HG03039 (cell line): ENCODE results near the gene MTHFS.
"Not testable (repeated sequence)": the region's sequence is repeated elsewhere in the genome, so short reads cannot be mapped to it uniquely, and the experiment has no call there.

Source experiments
- ATAC-seq: cut with Tn5 transposase; IDR thresholded peaks from one replicate; pipeline ENCODE4 v1.9.1; 2021; ENCODE audit warnings: mild to moderate bottlenecking, moderate library complexity; ENCODE audit not compliant: unreplicated experiment

Gene MTHFS

DNA sequence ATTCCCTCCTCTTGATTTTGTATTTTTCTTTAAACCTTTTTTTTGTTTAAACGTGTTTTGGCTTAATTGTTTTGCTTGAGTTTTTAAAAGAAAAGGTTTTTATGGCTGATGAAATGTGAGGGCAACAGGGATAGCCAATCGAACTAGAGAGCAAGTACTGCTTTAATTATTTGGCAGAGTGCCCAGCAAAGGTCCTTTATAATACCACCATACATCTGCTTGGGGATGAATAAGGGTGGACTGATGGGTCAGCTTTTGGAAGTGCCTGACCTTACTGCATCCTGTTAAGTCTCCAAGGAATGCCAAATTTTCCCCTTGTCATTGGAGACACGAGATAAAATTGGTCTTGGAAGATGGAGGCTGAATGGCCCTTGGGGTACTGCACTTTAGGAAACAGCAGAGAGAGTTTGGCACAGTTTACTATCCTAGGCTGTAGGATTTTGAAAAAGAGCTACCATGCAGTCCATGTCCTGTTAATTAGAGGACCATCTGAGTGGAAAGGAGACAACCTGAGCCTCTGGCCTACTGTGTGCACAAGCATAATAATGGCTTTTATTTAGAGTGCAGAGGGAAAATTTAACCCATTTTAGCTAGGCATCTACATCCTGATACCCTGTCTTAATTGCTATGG is 19.8 kb upstream of the MTHFS start:
- no peak for ATAC-seq

GRCh38 chr15:79915776-79916501 is 19.1 kb upstream of the MTHFS start:
- not testable (repeated sequence) for ATAC-seq

- no peak for ATAC-seq
Observed at GRCh38 chr15:79914728-79915127, 17.9 kb upstream of the MTHFS start.

DNA sequence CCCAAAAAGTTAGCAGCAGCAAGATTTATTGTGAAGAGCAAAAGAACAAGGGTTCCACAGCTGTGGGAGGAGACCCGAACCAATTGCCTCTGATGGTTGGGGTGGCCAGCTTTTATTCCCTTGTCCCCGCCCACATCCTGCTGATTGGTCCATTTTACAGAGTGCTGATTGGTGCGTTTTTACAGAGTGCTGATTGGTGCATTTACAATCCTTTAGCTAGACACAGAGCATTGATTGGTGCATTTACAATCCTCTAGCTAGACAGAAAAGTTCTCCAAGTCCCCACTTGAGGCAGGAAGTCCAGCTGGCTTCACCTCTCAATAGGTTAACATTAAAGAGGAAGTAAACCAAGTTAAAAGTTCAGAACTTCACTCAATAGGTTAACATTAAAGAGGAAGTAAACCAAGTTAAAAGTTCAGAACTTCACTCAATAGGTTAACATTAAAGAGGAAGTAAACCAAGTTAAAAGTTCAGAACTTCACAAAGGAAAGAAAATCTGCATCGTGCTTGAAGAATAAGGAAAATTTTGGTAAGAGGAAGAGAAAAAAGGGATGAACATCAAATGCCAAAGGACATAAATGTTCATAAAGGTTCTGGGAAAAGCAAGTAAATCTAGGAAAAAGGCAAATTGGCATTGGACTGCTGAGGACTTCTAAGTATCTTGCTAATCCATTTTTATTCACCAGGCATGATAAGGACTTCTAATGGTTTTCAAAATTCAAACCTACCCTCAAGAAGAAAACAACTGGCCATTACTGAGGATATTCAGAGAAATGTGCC is 12.9 kb upstream of the MTHFS start:
- not testable (repeated sequence) for ATAC-seq

- no peak for ATAC-seq
Observed at GRCh38 chr15:79904271-79904670, 7.5 kb upstream of the MTHFS start.

- no peak for ATAC-seq
Observed at GRCh38 chr15:79903626-79904025, 6.8 kb upstream of the MTHFS start.

GRCh38 chr15:79903144-79903543 is 6.3 kb upstream of the MTHFS start:
- no peak for ATAC-seq

- ATAC-seq: no peak
Observed at GRCh38 chr15:79901958-79902357, 5.1 kb upstream of the MTHFS start.

DNA sequence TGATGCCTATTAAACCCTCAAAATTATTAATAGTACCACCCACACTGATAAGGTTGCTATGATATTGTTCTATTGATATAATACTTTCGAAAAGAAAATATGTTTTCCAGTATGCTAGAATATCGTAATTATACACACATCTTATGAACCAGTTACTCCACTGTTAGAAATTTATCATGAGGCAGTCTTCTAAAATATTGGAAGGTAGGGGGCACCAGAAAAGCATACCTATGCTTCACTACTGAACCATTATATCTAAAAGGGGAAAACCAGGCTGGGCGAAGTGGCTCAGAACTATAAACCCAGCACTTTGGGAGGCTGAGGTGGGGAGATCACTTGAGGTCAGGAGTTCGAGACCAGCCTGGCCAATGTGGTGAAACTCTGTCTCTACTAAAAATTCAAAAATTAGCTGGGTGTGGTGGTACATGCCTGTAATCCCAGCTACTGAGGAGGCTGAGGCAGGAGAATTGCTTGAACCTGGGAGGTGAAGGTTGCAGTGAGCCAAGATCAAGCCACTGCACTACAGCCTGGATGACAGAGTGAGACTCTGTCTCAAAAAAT is 4.1 kb upstream of the MTHFS start:
- not testable (repeated sequence) for ATAC-seq

DNA sequence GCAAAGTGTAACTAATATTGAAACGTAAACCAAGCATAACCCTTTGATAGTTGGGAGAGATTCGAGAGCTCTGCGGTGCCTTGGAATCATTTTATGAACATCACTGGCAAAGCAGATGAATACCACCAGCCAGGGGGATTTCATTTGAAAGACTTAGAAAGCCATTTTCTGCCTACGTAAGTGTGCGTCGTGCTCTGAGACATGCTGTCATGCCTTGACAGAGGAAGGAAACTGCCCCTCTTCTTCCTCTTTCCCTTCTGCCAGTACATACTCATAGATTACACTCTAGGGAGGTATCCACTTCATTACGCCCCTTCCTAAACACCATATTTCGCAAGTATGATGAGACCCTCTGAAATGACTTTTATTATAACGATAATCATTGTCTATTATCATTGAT is 3.3 kb upstream of the MTHFS start:
- no peak for ATAC-seq

DNA sequence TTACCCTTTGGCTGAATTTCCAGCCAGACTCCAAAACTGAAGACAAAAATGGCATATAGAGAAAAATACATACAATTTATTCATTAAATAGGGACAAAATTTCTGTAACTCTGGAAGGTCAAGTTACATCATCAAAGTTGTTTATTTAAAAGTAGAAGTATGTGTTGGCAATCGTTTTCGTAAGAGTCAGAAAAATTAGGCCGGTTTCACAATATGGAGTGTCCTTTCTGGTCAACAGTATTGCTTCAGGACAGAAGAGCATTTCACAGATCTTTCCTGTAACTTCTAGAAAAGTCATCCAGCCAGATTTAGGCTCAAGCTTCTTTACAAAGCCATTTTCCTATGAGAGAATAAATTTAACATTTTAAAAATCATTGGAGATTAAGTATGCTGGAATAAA is 2.0 kb upstream of the MTHFS start:
- not testable (repeated sequence) for ATAC-seq

DNA sequence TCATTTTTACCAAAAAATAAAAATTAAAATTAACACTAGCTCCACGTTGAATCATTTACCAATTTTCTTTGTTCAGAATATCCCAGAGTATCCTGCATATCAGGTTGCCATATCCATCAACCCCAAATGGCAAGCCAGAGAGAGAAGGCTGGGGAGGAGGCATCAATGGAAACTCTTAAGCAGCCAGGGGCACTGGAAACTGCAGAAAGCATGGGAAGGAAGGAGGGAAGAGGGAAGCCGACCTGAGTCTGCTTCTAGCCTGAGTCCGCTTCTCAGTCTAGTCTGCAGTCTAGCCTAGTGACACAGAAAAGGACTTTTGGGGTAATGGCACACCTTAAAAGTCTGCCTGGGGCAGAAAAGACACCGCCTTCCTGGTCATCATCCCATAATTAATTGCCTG is 1.6 kb upstream of the MTHFS start:
- ATAC-seq: no peak

GRCh38 chr15:79897701-79898113 is 893 bp upstream of the MTHFS start:
- ATAC-seq: no peak

- no peak for ATAC-seq
Observed at GRCh38 chr15:79897380-79897678, 515 bp upstream of the MTHFS start.

DNA sequence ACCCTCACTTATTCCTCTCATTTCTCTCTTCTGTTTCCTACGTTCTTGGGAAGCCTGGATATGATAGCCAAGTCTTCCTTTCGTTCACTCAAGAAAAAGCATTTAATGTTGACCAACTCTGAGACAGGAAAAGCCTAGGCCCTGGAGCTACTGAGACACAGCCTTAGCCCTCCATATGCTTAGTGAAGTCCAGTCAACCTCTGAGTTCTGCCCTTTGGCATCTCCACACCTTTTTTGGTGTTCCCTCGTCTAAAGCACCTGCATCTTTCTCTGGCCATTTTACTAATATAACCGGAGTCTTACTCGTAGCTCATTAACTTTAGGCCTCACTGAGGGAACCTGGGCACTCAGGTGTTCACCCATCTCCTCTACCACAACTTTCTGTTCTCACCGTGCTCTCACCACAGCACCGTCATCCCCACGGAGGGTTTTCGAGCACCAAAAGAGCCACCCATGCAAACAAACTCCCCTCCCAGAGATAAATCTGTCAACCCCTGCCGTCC is 632 bp downstream of the MTHFS start:
- ATAC-seq: no peak

DNA sequence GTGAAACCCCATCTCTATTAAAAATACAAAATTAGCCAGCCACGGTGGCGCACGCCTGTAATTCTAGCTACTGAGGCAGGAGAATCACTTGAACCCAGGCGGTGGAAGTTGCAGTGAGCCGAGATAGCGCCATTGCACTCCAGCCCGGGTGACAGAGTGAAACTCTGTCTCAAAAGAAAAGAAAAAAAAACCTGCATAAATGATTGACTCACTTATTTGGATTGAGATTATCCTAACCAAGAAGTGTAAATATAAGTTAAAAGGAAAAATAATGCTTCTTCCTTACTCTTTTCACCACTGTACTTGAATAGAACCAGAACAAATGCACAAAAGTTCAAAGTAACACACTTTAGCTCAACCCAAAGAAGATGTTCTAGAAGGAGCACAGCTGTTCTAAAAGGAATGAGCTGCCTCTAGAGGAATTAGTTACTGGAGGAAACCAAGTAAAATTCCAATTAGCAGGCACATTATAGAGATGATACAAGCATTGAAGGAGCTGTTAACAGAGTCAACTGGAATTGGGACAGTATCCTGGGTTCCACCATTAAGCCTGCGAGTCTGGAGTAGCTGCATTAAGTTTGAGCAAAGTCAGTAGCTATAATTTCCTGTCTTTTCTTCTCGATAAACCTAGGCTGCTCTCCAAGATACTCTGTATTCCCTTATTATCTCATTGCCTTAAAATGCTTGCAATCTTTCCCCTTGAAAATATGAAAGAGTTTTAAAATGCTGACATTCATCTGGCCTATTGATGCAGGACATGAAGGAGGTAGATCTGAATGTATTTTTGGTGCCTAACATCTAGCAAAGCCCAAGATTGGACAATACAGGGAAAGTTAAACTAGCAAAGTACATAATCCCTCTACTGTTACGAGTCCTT is 9.5 kb downstream of the MTHFS start:
- no peak for ATAC-seq

DNA sequence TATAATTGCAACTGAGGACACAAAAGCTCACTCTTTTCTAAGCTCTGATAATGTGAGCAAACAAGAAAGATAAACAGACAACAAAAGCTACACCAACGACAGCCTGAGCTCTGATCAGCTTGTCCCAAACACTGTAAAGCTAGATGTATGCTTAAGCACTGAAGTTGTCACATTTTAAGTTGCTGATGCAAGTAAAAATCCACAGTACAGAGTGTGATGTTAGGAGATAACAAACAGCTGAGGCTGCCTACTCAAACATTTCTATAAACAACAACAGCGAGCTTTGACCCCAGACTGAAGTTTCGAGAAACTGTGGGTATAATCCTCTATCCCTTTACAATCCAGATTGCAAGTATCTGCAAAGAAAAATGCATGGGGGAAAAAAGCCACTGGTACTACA is 10.7 kb downstream of the MTHFS start:
- no peak for ATAC-seq

- no peak for ATAC-seq
Observed at GRCh38 chr15:79884204-79884596, 12.6 kb downstream of the MTHFS start.

DNA sequence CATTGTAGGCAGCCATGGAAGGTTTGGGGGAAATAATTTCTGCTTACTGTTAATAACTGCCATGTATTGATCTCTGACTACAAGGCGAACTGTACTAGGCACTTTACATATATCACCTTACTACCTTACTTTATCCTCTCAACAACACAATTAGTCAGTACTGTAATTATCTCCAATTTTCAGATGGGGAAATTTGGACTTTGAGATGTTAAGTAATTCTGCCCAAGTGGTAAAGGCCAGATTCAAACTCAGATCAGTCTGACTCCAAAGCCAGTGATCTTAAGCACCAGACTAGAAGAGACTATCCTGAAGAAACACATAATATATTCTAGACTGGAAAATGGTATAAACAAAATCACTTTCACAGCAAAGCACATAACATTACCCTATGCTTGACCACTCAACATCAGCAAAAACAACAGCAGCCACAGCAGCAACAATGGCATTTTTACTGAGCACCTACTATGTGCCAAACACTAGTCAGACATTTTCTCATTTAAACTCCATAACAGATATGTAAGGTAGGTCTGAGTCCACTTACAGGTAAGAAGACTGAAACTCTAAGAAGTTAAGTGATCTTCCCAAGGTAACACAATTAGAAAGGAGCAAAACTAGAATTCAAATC is 13.1 kb downstream of the MTHFS start:
- no peak for ATAC-seq

GRCh38 chr15:79881668-79882067 is 15.1 kb downstream of the MTHFS start:
- no peak for ATAC-seq
